Measurements from ENCODE around the gene EHD1. TPM values are rescaled to one million over a fixed set of nuclear protein-coding genes. Genes with fewer than 3 reads are reported as not detected.

EHD1 gene
- total and polyA plus RNA-seq, 9 of the 15 experiments (the other 6 are each of a cell fraction or from before 2014, with no cell fraction given), result 0.46 to 65.0 (median 16.4) TPM

- TF ChIP-seq PBX2 (CRISPR knock-in tag; IDR thresholded peaks at IDR 0.05; ENCODE audit: low read depth) (no peak), PBX2 (tag; conservative IDR thresholded peaks at IDR 0.05; ENCODE audit: low read depth) (no peak), ELF1 (tag; IDR thresholded peaks at IDR 0.05) (no peak), ZBTB7A (IDR thresholded peaks at IDR 0.05; ENCODE audit: borderline replicate concordance, control insufficient read depth, low read depth, low read length) (0 out of 2 replicates have a peak, but pooled peaks have one; percentile 86), SMARCC2 (IDR thresholded peaks at IDR 0.05; ENCODE audit: low read depth) (0 out of 2 replicates have a peak, but pooled peaks have one; percentile 44), RBBP5 (IDR thresholded peaks at IDR 0.05; ENCODE audit: borderline replicate concordance, insufficient read depth, low read length, poor library complexity, severe bottlenecking) (no peak)
Observed at GRCh38 chr11:64870893-64871466, 7.4 kb downstream of the EHD1 start (continued).

Measured in K562 (cell line).